ENCODE data around the gene THEM5. TPM values are rescaled to one million over a fixed set of nuclear protein-coding genes. Genes with fewer than 3 reads are reported as not detected.

THEM5 gene
- total RNA-seq, 1 experiment from 2014 or later = not detected

DNA sequence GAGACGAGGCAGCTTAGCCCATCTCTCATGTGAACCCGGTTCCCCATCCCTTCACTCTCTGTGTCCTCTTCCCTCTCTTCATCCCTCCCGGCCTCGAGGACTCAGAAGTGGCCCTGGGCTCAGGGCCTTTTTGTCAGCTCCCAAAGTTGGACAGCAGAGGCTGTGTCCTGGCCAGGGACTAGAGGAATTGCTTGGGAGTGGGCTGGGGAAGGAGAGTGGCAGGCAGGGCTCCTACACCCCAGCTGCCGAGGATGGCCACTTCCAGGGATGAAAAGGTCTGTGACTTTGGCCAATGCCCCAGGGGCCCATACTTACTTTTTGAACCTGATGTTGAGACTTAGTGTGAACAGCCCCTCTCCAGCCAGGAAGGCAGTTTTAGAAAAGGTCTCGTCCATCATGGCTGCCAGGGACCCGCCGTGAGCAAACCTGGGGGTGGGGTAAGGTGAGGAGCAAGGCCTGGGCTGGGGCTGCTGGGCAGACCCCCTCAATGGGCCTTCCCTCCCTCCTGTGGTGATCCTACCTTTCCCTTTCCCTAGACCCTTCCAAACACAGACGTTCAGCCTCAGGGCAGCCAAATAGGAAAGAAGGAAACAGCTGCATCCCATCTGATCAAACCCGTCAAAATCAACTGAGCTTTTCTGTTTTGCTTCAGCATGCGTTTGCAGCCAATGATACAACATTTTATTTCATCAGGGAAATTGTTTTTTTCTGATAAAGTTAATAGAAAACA lies 5.5 kb downstream of the THEM5 start:
- Histone ChIP-seq H3K27me3 (ENCODE audit: insufficient read depth, low read length) (peaks cover 6% of the 10 kb centered on the region; the same call in 1 of the 2 replicates), H3K4me2 (ENCODE audit: low read length) (no peak overlapping the region), H3K36me3 (ENCODE audit: control insufficient read depth in 1 of 2, insufficient read depth in 2 of 2, low read length in 2 of 2) (no peaks in the 10 kb centered on the region), H3K79me2 (ENCODE audit: insufficient read depth, low read length) (no peaks in the 10 kb centered on the region), H3K27ac (ENCODE audit: low read depth, low read length) (no peak overlapping the region), H4K20me1 (ENCODE audit: insufficient read depth) (no peaks in the 10 kb centered on the region), H3K9ac (ENCODE audit: low read length) (no peak overlapping the region), H2AFZ (ENCODE audit: low read depth, low read length, poor library complexity, severe bottlenecking) (no peak overlapping the region), H3K9me3 (ENCODE audit: control insufficient read depth in 1 of 2, insufficient read depth in 1 of 2, low read depth in 1 of 2, low read length in 2 of 2) (no peaks in the 10 kb centered on the region), H3K9me2 (ENCODE audit: insufficient read depth) (no peaks in the 10 kb centered on the region), H3K4me3 (replicated peaks in 1 of 2; ENCODE audit: low read depth in 1 of 2, low read length in 2 of 2) (no peak overlapping the region), H3K4me1 (ENCODE audit: control insufficient read depth in 1 of 2, insufficient read depth in 2 of 2, low read length in 2 of 2) (peaks cover 0 to 12% of the 10 kb centered on the region in 2 experiments; a peak in 2 of 4 replicates)
- POLR2A ChIA-PET = no interaction called here
- CTCF ChIA-PET = no interaction called here
- BruUV-seq (replicated peaks) = no TSS peak
- RAD21 ChIA-PET (ENCODE audit: low non-redundant PET in 1 of 2, low total read pairs in 2 of 2, uncharacterized antibody in 2 of 2, unreplicated experiment in 2 of 2) = no interaction called here
- DNase-seq (ENCODE audit: low read depth, low spot score) = no peak
- no peak for ATAC-seq
- no peak for TF ChIP-seq CEBPB (IDR thresholded peaks at IDR 0.05; ENCODE audit: low read depth)
- TF ChIP-seq EZH2 (IDR thresholded peaks at IDR 0.05) = no peak
- no peak for TF ChIP-seq ZFX (IDR thresholded peaks at IDR 0.05)
- no peak for TF ChIP-seq POLR2AphosphoS5 (IDR thresholded peaks at IDR 0.05; ENCODE audit: low read depth, low read length)
- TF ChIP-seq CBX3 (IDR thresholded peaks at IDR 0.05; ENCODE audit: low read depth) = no peak
- TF ChIP-seq JUND (IDR thresholded peaks at IDR 0.05) = no peak
- TF ChIP-seq SRF (IDR thresholded peaks at IDR 0.05; ENCODE audit: low read depth) = no peak
- TF ChIP-seq, protein P1, sequence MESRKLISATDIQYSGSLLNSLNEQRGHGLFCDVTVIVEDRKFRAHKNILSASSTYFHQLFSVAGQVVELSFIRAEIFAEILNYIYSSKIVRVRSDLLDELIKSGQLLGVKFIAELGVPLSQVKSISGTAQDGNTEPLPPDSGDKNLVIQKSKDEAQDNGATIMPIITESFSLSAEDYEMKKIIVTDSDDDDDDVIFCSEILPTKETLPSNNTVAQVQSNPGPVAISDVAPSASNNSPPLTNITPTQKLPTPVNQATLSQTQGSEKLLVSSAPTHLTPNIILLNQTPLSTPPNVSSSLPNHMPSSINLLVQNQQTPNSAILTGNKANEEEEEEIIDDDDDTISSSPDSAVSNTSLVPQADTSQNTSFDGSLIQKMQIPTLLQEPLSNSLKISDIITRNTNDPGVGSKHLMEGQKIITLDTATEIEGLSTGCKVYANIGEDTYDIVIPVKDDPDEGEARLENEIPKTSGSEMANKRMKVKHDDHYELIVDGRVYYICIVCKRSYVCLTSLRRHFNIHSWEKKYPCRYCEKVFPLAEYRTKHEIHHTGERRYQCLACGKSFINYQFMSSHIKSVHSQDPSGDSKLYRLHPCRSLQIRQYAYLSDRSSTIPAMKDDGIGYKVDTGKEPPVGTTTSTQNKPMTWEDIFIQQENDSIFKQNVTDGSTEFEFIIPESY (IDR thresholded peaks at IDR 0.05; ENCODE audit: extremely low read depth, insufficient replicate concordance, low read length) = no peak
- no peak for TF ChIP-seq FOSL1 (IDR thresholded peaks at IDR 0.05; ENCODE audit: low read depth)
- TF ChIP-seq TCF7L2 (IDR thresholded peaks at IDR 0.05; ENCODE audit: borderline replicate concordance, extremely low read depth, insufficient read depth, insufficient read length) = no peak
- TF ChIP-seq, protein P2, sequence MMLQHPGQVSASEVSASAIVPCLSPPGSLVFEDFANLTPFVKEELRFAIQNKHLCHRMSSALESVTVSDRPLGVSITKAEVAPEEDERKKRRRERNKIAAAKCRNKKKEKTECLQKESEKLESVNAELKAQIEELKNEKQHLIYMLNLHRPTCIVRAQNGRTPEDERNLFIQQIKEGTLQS (IDR thresholded peaks at IDR 0.05) = no peak
- no peak for TF ChIP-seq POLR2A (IDR thresholded peaks at IDR 0.05; ENCODE audit: borderline replicate concordance, extremely low read depth, insufficient read depth, insufficient read length)
- no peak for TF ChIP-seq YY1 (IDR thresholded peaks at IDR 0.05; ENCODE audit: extremely low read depth, insufficient replicate concordance, low read depth, low read length)
- no peak for TF ChIP-seq SP1 (IDR thresholded peaks at IDR 0.05; ENCODE audit: low read depth)
- TF ChIP-seq, protein P3, sequence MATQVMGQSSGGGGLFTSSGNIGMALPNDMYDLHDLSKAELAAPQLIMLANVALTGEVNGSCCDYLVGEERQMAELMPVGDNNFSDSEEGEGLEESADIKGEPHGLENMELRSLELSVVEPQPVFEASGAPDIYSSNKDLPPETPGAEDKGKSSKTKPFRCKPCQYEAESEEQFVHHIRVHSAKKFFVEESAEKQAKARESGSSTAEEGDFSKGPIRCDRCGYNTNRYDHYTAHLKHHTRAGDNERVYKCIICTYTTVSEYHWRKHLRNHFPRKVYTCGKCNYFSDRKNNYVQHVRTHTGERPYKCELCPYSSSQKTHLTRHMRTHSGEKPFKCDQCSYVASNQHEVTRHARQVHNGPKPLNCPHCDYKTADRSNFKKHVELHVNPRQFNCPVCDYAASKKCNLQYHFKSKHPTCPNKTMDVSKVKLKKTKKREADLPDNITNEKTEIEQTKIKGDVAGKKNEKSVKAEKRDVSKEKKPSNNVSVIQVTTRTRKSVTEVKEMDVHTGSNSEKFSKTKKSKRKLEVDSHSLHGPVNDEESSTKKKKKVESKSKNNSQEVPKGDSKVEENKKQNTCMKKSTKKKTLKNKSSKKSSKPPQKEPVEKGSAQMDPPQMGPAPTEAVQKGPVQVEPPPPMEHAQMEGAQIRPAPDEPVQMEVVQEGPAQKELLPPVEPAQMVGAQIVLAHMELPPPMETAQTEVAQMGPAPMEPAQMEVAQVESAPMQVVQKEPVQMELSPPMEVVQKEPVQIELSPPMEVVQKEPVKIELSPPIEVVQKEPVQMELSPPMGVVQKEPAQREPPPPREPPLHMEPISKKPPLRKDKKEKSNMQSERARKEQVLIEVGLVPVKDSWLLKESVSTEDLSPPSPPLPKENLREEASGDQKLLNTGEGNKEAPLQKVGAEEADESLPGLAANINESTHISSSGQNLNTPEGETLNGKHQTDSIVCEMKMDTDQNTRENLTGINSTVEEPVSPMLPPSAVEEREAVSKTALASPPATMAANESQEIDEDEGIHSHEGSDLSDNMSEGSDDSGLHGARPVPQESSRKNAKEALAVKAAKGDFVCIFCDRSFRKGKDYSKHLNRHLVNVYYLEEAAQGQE (IDR thresholded peaks at IDR 0.05; ENCODE audit: low read depth) = no peak
- TF ChIP-seq ZNF274 (IDR thresholded peaks at IDR 0.05; ENCODE audit: low read depth, low read length) = no peak
- intact Hi-C loops (cut with micrococcal nuclease) = no loop called here
